Activated CD4-positive, alpha-beta T cell treated with anti-CD3 and anti-CD28 coated beads for 4 hours (primary cell): ENCODE data around the gene CLDN10.

ENCODE experiments used
- DNase-seq, 2 donors: peaks; one replicate each; pipeline ENCODE4 v3.0.0-alpha.2; 2020

Gene CLDN10

DNA sequence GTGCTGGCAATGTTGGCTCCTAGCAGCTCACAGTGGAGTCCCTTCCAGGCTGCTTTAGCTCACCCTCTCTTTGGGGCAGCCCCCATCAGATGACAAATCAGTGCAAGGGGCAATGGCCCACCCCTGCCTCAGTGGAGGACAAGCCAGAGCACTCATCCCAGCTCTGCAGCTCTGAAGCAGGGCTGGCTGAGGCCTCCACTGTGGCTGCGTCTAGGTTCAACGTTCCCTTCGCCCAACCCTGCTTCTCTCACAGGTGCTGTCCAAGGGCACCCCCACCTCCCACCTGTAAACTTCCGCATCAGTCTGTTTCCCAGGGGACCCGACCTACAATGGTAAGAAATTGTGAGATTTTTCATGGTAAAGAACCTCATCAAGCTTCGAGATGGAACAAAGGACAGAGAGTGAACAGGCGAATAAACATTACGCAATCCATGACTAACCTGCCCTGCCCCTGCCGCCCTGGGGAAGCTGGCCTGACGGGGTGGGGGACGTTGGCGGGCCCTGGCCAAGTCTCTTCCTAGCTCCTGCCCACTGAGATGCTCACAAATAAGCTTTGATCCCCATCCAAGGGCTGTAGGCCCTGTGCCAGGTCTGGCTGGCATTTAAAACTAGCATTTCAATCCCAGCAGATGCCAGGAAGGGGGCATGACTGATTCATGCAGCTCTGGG, 51.5 kb downstream of the CLDN10 start:
- DNase-seq, result no peak

DNA sequence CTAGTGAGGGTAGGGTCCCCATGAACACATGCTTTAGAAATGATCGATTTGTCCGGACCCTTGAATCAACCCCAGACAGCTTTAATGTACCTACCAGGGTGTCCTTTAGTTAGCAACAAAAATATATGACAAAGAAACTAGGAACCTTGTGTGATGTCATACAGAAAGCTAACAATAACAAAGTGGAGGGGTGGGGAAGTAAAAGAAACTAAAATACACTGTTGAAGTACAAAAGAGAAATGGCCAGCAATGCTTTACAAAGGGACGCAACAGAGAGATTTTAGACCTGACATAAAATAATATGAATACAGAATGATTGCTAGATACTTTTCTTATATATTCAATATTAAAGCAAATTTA, 52.0 kb downstream of the CLDN10 start:
- no peak for DNase-seq

DNA sequence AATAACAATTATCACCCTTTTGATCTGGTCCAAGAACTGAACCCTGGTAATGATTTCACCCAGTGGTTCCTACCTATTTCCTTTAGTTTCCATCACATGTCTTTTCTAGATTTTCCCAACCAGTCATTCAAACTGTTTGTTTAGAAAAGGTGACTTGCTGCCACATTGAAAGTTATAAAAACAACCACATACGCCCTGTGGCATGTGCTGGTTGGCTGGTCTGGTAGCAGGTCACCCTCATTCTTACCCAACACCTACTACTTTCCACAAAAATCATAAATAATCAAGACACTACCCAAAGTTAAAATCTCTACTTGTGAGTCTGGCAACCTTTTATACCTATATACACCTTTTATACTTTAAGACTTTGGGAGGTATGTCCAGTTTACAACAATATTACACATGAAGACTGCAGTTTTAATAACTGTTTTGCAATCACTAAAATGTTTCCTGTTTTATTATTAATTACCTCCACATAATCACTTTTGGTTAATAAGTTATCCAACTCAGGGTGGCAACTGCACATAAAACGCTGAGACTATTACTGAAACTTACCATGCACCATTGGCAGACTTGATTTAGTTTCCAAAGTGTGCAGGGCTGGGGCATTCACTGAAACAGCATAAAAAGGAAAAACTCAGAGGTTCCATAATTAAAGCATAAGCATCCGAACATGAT, 53.1 kb downstream of the CLDN10 start:
- no peak for DNase-seq

DNA sequence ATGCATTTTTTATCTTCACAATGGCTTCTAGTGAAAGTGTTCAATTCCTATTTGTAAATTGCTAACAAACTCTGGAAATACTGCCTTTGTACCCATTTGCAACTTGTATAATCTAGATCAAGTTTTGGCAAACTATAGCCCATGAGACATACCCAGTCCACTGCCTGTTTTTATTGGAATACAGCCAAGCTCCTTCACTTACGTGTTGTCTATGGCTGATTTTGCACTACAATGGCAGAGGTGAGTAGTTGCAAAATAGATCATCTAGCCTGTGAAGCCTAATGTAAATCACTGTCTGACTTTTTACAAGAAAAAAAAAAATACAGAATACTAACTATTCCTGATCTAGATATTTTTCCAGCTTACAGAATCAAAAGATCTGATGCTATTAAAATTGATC, 54.8 kb downstream of the CLDN10 start:
- DNase-seq, result no peak

DNA sequence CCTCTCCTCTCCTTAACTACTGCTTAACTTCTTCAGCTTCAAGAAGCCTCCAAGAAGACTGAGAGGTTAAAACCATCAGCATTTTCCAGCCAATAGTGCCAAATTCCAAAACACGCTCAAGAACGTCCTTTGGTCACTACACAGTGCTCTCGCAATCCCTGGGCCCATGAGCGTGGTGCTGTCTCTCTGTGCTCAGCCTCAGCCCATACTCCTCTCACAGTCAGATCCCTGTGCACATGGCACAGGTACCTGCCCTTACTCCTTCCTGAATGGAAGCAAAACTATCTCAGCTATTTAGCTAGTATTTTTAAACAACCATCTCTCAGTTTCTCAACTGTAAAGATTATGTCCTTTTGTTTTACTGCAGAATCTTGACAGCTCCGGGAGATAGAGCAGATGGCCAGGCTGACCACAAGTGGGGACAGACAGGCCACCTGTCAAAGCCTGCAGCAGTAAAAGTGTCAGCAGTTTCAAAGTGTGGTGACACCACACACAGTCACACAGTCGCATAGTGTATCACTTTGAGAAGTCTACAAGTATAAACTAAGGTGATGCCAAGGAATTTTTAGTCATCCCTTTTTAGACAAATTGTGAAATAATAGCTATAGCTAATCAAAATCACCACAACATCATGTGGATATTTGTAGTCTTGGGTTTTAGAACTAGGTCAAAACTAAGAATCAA, 56.3 kb downstream of the CLDN10 start:
- no peak for DNase-seq

DNA sequence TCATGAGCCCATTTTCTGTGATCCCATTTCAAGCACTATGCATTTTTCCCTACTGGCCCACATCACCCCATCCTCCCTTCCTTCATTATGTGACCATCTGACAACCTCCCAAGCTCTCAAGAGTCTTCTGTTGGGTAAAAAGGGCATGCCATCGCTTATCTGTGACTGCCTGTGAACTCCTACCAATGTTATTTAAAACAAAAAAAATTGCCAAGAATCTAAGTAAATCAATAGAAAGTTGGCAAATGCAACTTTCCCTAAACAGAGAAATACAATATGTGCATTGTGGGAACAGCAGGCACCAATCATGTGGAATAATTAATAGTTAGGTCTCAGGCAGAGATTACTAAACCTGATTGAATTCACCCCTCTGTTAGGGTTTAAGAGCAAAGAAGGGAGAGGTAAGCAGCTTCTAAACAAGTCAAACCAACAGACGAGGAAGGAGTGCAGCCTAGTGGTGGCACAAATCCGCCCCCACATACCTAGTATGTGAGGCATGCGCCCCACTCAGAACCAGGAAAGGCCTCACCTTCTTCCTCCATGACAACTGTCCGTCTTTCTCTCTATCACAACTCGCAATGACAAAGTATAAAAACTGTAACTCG, 62.2 kb downstream of the CLDN10 start:
- DNase-seq, result no peak

DNA sequence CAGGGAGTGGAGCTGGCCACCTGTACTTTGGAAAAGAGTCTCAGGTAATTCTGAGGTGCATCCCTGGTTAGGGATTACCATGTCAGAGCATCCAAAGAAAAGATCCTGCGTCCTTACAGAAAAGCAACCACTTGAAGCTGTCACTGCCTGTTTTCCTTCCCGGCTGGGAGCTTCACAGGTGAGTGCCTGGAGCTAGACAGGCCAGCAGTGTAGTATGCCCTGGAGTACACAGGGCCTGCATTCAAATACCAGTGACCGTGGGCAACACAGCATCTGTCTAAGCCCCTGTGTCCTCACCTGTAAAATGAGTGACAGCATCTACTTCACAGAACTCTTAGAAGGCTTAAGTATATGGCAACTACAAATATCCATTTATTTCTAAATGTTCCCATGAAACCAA, 63.0 kb downstream of the CLDN10 start:
- no peak for DNase-seq

DNA sequence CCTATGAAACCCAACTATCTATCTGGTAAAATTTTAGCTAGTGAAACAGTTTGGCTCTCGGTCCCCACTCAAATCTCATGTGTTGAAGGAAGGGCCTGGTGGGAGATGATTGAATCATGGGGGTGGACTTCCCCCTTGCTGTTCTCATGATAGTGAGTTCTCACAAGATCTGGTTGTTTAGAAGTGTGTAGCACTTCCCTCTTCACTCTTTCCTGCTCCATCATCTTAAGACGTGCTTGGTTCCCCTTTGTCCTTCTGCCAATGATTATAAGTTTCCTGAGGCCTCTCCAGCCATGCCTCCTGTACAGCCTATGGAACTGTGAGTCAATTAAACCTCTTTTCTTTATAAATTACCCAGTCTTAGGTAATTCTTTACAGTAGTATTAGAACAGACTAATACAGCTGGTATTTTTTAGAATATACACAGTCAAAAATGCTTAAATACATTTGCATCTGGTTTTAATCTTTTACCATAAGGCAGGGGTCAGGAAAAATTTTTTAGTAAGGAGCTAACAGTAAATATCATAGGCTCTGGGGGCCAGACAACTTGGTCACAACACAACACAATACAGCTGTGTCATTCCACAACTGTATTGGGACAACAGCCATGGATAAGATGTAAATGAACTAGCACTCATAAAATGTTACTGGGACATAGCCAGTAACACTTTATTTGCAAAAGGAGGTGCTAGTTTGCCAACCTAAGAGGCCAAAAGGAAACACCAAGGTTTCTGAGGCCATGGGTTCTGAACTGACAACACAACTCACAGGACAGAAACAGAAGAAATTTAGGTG, 67.7 kb downstream of the CLDN10 start:
- DNase-seq, result no peak

DNA sequence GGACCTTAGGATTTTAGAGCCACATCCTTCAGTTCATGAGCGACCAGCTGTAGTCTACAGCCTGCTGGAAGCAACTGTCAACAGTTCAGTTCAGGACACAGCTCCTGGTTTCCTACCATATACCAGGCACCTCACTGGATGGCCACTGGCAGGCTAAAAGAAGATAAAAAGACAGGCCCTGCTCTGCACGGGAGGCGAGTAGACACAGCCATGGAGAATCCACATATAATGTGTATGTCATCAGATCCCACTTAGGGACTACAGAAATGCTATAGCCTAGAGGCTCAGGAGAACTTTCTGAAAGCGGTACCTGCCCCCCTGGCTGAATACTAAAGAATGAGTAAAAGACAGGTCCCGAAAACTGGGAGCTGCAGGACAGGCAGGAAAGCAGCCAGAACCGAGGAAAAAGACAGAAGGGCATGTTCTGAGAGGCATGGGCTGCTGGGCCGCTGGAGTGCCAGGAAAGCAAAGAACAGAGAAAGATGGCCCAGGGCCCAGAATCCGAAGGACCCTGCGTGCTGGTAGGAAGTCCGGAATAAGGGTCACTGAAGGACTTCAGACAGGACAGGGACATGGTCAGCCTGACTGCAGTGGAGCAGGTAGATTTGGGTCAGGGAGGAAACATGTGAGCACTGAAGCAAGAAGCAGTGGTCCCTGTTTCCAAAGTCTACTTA, 68.4 kb downstream of the CLDN10 start:
- no peak for DNase-seq

DNA sequence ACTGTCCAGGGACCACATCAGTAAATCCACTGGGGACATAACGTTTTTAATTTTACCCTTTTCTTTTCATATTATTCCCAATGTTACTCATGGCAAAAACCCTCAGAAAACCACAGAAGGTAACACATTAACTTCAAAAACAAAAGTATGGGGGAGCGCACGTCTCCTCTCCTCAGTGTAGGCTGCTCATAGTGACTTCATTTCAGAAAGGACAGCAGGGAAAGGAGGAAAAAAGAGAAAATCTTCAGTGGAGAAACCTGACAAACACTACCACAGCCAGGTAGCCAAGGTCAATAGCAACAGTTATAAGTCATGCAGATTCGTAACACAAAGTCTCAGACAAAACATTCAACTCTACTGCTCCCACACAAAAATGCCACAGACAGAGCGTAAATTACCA, 70.6 kb downstream of the CLDN10 start:
- no peak for DNase-seq

DNA sequence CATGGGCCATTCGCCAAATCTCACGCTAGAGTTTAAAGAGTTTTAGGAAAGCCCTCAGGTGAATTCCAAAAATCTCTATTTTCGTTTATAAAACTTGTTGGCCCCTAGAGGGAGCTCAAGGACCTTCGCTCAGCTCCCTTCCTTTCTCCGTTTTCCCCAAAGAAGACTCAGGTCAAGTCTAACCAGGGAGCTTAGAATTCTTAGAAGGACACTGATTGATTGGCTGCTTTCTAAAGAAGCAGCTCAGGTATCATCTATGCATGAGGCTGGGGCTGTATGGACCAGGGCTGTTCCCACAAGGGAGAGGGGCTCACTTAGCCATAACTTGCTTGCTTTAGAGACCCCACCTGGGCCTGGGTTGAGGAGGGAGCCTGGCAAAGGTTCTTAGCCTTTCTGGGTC, 71.5 kb downstream of the CLDN10 start:
- peak in 1 of 2 donors; percentile 8 for DNase-seq

DNA sequence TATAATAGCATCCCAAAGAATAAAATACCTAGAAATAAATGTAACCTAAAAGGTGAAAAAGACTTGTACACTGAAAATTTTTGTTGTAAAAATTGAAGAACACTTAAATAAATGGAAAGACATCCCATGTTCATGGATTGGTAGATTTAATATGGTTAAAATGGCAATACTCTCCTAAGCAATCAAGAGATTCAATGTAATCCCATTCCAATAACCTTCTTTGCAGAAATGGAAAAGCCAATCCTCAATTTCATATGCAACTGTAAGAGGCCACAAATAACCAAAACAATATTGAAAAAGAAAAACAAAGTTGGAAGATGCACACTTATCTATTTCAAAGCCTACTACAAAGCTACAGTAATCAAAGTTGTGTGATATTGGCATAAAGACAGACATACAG, 74.2 kb downstream of the CLDN10 start:
- DNase-seq, result no peak

DNA sequence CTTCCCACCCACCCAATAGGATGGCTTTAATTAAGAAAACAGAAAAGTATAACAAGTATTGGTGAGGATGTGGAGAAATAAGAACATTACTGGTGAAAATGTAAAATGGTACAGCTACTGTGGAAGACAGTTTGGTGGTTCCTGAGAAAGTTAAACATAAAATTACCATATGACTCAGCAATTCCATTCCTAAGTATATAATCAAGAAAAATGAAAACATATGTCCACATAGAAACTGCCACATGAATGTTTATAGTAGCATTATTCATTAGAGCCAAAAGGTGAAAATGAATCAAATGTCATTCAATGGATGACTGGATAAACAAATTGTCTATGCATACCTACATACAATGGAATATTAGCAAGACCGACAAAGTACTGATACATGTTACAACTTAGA, 75.1 kb downstream of the CLDN10 start:
- no peak for DNase-seq

DNA sequence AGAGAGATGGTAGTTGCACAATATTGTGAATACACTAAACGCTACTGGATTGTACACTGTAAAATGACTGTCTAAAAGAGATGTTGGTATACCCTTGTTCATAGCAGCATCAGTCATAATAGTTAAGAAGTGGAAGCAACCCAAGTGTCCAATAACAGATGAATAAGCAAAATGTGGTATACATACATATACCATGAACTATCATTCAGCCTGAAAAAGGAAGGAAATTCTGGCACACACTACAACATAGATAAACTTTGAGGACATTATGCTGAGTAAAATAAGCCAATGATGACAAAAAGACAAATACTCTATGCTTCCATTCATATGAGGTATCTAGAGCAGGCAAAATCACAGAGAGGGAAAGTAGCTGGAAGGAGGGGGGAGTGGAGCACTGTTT, 76.0 kb downstream of the CLDN10 start:
- DNase-seq, result no peak

DNA sequence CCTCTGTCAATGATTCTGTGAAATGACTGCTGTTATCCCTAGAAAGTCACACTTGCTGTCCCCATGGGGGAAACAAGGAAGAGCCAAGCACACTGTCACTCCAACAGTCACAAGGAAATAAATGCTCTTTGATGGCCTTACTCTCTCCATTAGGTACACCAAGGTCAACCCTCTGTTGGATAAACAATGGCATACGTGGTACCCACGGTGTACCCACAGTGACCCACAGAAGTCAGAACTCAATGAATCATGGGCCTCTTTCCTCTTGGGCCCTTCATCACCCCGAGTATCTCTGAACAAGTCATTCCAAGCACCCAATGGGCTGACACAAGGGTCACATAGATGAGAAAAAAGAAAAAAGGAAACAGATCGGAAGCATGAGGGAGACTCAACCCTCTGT, 76.6 kb downstream of the CLDN10 start:
- DNase-seq, result no peak
